ENCODE measurements around the gene HPN.

- no peak for TF ChIP-seq CTCF (IDR thresholded peaks at IDR 0.05)
- TF ChIP-seq POLR2A (IDR thresholded peaks at IDR 0.05), result no peak
- no peak for TF ChIP-seq EP300 (IDR thresholded peaks at IDR 0.05)
These were observed 19.9 kb upstream of the HPN start for GRCh38 chr19:35021596-35021995.
